HepG2 (cell line): ENCODE results near the gene MTFP1. TPM values are rescaled to one million over a fixed set of nuclear protein-coding genes. Genes with fewer than 3 reads are reported as not detected.

Experiments used
- ATAC-seq: fragments of 200-7000 bp; cut with Tn5 transposase; 3 replicates; pipeline ENCODE4 v1.9.1; 2020; ENCODE audit warnings: mild to moderate bottlenecking, moderate library complexity
- BruUV-seq: library from RNA; stranded (reverse); fragments of 400-500 nt; replicated peaks from 2 replicates; lab custom pipeline; 2021; lab: Mats Ljungman, UMichigan
- CTCF ChIA-PET: fragments of 300-600 bp; formaldehyde crosslinking; extraction: SDS; loops from one replicate; lab custom pipeline; 2021; ENCODE audit warnings: low total read pairs, inconsistent platforms, low intra/inter-chr PET ratio; lab: Yijun Ruan, JAX
- POLR2A ChIA-PET: fragments of 350-600 bp; sonication (Branson Sonifier 250); formaldehyde crosslinking; loops from one replicate; lab custom pipeline; 2020; ENCODE audit warnings: antibody characterized with exemption, inconsistent platforms; lab: Yijun Ruan, JAX
- DNase-seq: peaks from one replicate; pipeline ENCODE4 v3.0.0-alpha.2; 2015; ENCODE audit warnings: low spot score
- FAIRE-seq: peaks from 3 replicates; lab custom pipeline; 2011; peaks lifted over from hg19 to GRCh38; lab: Jason Lieb, UNC
- H2AFZ ChIP-seq: one replicate; pipeline ENCODE4 v1.6.1; 2011; ENCODE audit warnings: low read length, inconsistent platforms
- H3K27ac ChIP-seq: fragments of 300-600 bp; 3 replicates; pipeline ENCODE4 v1.8.0; 2011; ENCODE audit warnings: mixed run types, mild to moderate bottlenecking, mixed read lengths, low read length, inconsistent platforms; ENCODE audit not compliant: insufficient read depth; ENCODE audit errors: extremely low read length
- H3K27me3 ChIP-seq, 2 experiments: fragments of 200-600 bp in 1 of 2; 2 replicates in 1 of 2; 3 replicates in 1 of 2; pipeline versions ENCODE4 v1.6.0 to v1.8.0; 2011; ENCODE audit warnings: low read length in 2 of 2, mild to moderate bottlenecking in 2 of 2, moderate library complexity in 2 of 2, inconsistent platforms in 1 of 2; ENCODE audit not compliant: insufficient read depth in 2 of 2, control insufficient read depth in 1 of 2
- H3K36me3 ChIP-seq, 2 experiments: fragments of 200-600 bp in 1 of 2; replicated peaks in 1 of 2; 2 replicates in 1 of 2; 3 replicates in 1 of 2; pipeline versions ENCODE4 v1.5.1 to v1.8.0; 2011; ENCODE audit warnings: low read length in 2 of 2, inconsistent platforms in 1 of 2; ENCODE audit not compliant: insufficient read depth in 2 of 2, control insufficient read depth in 1 of 2
- H3K4me1 ChIP-seq: 2 replicates; pipeline ENCODE4 v1.5.1; 2012; ENCODE audit warnings: low read length, inconsistent platforms; ENCODE audit not compliant: insufficient read depth
- H3K4me2 ChIP-seq: 2 replicates; pipeline ENCODE4 v1.6.0; 2011; ENCODE audit warnings: low read depth, low read length, inconsistent platforms
- H3K4me3 ChIP-seq, 3 experiments: fragments of 200-600 bp in 1 of 3; sonication (generic), shearing (Covaris generic) in 1 of 3; replicated peaks in 1 of 3; 2 replicates each; pipeline ENCODE4 v1.5.1; 2011 to 2016; ENCODE audit warnings: low read length in 3 of 3, inconsistent platforms in 2 of 3, low read depth in 2 of 3, mild to moderate bottlenecking in 2 of 3, control low read depth in 1 of 3, mixed read lengths in 1 of 3; ENCODE audit not compliant: insufficient read depth in 1 of 3
- H3K79me2 ChIP-seq: one replicate; pipeline ENCODE4 v1.6.1; 2011; ENCODE audit warnings: low read length, inconsistent platforms; ENCODE audit not compliant: insufficient read depth
- H3K9ac ChIP-seq: 2 replicates; pipeline ENCODE4 v1.6.0; 2011; ENCODE audit warnings: mild to moderate bottlenecking, low read depth, low read length, inconsistent platforms; ENCODE audit not compliant: insufficient read depth
- H3K9me3 ChIP-seq: 2 replicates; pipeline ENCODE4 v1.5.1; 2012; ENCODE audit warnings: mild to moderate bottlenecking, low read length
- H4K20me1 ChIP-seq: 2 replicates; pipeline ENCODE4 v1.6.0; 2011; ENCODE audit warnings: inconsistent platforms, mild to moderate bottlenecking, low read length, moderate library complexity; ENCODE audit not compliant: insufficient read depth
- BCL6 ChIP-seq: IDR thresholded peaks from 2 replicates; pipeline ENCODE4 v1.6.1; 2016; ENCODE audit warnings: missing genetic modification reagents, missing compliant biosample characterization
- LCORL ChIP-seq, 2 experiments: fragments of 450-650 bp in 1 of 2; sonication (generic) in 1 of 2; formaldehyde crosslinking in 1 of 2; IDR thresholded peaks; 2 replicates each; pipeline versions ENCODE4 v1.5.0 to v1.6.1; 2017 to 2020; ENCODE audit warnings: antibody characterized with exemption in 1 of 2, missing genetic modification reagents in 1 of 2
- MIXL1 ChIP-seq: IDR thresholded peaks from 2 replicates; pipeline ENCODE4 v1.6.1; 2016
- NR2F1 ChIP-seq, 2 experiments: fragments of 450-650 bp in 1 of 2; formaldehyde crosslinking in 1 of 2; IDR thresholded peaks; 2 replicates each; pipeline versions ENCODE4 v1.5.0 to v1.6.1; 2016 to 2020; ENCODE audit warnings: mild to moderate bottlenecking in 1 of 2, missing compliant biosample characterization in 1 of 2, missing genetic modification reagents in 1 of 2, moderate library complexity in 1 of 2
- ZNF263 ChIP-seq: sonication (generic); formaldehyde crosslinking; IDR thresholded peaks from 2 replicates; pipeline ENCODE4 v1.4.0; 2020; ENCODE audit warnings: missing genetic modification reagents
- ZNF292 ChIP-seq: sonication (generic); formaldehyde crosslinking; IDR thresholded peaks from 2 replicates; pipeline ENCODE4 v1.8.1; 2022; ENCODE audit warnings: mild to moderate bottlenecking, low read depth, missing genetic modification reagents, borderline replicate concordance
- ZNF446 ChIP-seq: sonication (generic); formaldehyde crosslinking; IDR thresholded peaks from 2 replicates; pipeline ENCODE4 v1.5.0; 2020; ENCODE audit warnings: mild to moderate bottlenecking, missing genetic modification reagents
- ZNF660 ChIP-seq: sonication (generic); formaldehyde crosslinking; IDR thresholded peaks from 2 replicates; pipeline ENCODE4 v1.5.1; 2020; ENCODE audit warnings: mild to moderate bottlenecking, low read depth, missing genetic modification reagents, borderline replicate concordance
- ZNF768 ChIP-seq: sonication (generic); formaldehyde crosslinking; IDR thresholded peaks from 2 replicates; pipeline ENCODE4 v1.4.0; 2020; ENCODE audit warnings: missing genetic modification reagents
- ZNF777 ChIP-seq: sonication (generic); formaldehyde crosslinking; IDR thresholded peaks from 2 replicates; pipeline ENCODE4 v1.4.0; 2020; ENCODE audit warnings: missing genetic modification reagents
- ZSCAN29 ChIP-seq: sonication (generic); formaldehyde crosslinking; conservative IDR thresholded peaks from 2 replicates; pipeline ENCODE4 v1.4.0; 2020; ENCODE audit warnings: mild to moderate bottlenecking, missing genetic modification reagents
- WGBS: methylation state at CpG from one replicate; pipeline ENCODE4 v1.1.6; 2017; ENCODE audit warnings: low lambda C conversion rate; 5-methylcytosine and 5-hydroxymethylcytosine counted together
- in situ Hi-C: cut with HindIII; loops from 2 replicates; pipeline ENCODE4 v1.10.0; 2017; ENCODE audit warnings: low pct_unique_long_range_greater_than_20kb; ENCODE audit not compliant: extremely low pct_ligation_motif_present
- intact Hi-C: fragments of 100-400 bp; cut with micrococcal nuclease; formaldehyde crosslinking; loops from one replicate; pipeline ENCODE4 v1.10.0; 2022; ENCODE audit not compliant: unreplicated experiment
- polyA plus RNA-seq, 8 experiments: library from polyadenylated mRNA; depleted of rRNA in 3 of 8; stranded (reverse) in 7 of 8; unstranded in 1 of 8; fragments of >200 nt; fragmentation: Illumina TruSeq in 4 of 8; extraction: Trizol in 4 of 8; gene quantifications; 2 replicates each; pipeline versions ENCODE4 v1.2.1 to v1.2.3, GENCODE V29; 2011 to 2016; ENCODE audit warnings: low read depth in 4 of 8, missing spikeins in 1 of 8, mixed read lengths in 1 of 8; ENCODE audit not compliant: insufficient read depth in 1 of 8
- total RNA-seq, 5 experiments: library from RNA; depleted of rRNA; stranded (reverse); fragments of >200 nt; fragmentation: Illumina TruSeq; extraction: Trizol; gene quantifications; 2 replicates each; pipeline ENCODE4 v1.2.3, GENCODE V29; 2016; ENCODE audit warnings: low read depth in 1 of 5
- TF ChIP-seq, protein P1 (sequence below): sonication (generic); formaldehyde crosslinking; IDR thresholded peaks from 2 replicates; pipeline ENCODE4 v1.4.0; 2020; ENCODE audit warnings: missing genetic modification reagents

Gene MTFP1
- total and polyA plus RNA-seq, 2 of the 13 experiments (the other 11 are each of a cell fraction or from before 2014, with no cell fraction given): 29.5 to 45.6 TPM

DNA sequence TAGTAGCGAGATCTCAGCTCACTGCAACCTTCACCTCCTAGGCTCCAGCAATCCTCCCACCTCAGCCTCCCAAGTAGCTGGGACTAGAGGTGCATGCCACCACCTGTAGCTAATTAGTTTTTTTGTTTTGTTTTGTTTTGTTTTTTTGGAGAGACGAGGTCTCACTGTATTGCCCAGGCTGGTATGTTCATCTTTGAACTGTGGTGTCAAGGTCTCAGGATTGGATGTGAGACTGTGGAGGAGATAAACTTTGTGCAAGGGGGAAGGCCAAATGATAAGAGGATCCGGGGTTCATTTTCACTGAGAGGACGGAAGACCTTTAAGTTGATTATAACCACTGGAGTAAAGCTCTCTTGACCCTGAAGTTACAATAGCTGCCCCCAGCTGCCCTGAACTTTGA is 19.8 kb upstream of the MTFP1 start (continued):
- no peak for TF ChIP-seq ZNF768 (CRISPR knock-in tag)
- 0 out of 2 replicates have a peak, but pooled peaks have one; percentile 36 for TF ChIP-seq MIXL1
- 0 out of 4 replicates have a peak, but pooled peaks of 1 of the 2 experiments have one; percentile 23 for TF ChIP-seq NR2F1 (CRISPR knock-in tag; IDR thresholded peaks at IDR 0.05)
- TF ChIP-seq ZNF292 (CRISPR knock-in tag): no peak
- TF ChIP-seq, protein P1, sequence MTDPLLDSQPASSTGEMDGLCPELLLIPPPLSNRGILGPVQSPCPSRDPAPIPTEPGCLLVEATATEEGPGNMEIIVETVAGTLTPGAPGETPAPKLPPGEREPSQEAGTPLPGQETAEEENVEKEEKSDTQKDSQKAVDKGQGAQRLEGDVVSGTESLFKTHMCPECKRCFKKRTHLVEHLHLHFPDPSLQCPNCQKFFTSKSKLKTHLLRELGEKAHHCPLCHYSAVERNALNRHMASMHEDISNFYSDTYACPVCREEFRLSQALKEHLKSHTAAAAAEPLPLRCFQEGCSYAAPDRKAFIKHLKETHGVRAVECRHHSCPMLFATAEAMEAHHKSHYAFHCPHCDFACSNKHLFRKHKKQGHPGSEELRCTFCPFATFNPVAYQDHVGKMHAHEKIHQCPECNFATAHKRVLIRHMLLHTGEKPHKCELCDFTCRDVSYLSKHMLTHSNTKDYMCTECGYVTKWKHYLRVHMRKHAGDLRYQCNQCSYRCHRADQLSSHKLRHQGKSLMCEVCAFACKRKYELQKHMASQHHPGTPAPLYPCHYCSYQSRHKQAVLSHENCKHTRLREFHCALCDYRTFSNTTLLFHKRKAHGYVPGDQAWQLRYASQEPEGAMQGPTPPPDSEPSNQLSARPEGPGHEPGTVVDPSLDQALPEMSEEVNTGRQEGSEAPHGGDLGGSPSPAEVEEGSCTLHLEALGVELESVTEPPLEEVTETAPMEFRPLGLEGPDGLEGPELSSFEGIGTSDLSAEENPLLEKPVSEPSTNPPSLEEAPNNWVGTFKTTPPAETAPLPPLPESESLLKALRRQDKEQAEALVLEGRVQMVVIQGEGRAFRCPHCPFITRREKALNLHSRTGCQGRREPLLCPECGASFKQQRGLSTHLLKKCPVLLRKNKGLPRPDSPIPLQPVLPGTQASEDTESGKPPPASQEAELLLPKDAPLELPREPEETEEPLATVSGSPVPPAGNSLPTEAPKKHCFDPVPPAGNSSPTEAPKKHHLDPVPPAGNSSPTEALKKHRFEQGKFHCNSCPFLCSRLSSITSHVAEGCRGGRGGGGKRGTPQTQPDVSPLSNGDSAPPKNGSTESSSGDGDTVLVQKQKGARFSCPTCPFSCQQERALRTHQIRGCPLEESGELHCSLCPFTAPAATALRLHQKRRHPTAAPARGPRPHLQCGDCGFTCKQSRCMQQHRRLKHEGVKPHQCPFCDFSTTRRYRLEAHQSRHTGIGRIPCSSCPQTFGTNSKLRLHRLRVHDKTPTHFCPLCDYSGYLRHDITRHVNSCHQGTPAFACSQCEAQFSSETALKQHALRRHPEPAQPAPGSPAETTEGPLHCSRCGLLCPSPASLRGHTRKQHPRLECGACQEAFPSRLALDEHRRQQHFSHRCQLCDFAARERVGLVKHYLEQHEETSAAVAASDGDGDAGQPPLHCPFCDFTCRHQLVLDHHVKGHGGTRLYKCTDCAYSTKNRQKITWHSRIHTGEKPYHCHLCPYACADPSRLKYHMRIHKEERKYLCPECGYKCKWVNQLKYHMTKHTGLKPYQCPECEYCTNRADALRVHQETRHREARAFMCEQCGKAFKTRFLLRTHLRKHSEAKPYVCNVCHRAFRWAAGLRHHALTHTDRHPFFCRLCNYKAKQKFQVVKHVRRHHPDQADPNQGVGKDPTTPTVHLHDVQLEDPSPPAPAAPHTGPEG (CRISPR knock-in tag): no peak
- TF ChIP-seq ZSCAN29 (CRISPR knock-in tag): no peak
- no peak for TF ChIP-seq LCORL (IDR thresholded peaks at IDR 0.05)
- TF ChIP-seq LCORL (CRISPR knock-in tag; IDR thresholded peaks at IDR 0.05): 0 out of 2 replicates have a peak, but pooled peaks have one; percentile 15

- intact Hi-C loops (no loop called here), in situ Hi-C loops (no loop called here)
- POLR2A ChIA-PET: interaction anchor here (2.1 to 6.5 kb wide), 2 partner anchors 10 to 17 kb away, joined by 9 to 65 read pairs; partner anchors contain the start of gene SEC14L2
- no peak overlapping the region for H3K4me3 ChIP-seq
- no peak for TF ChIP-seq ZNF263 (CRISPR knock-in tag)
- TF ChIP-seq ZNF660: no peak
- no peak for TF ChIP-seq ZNF446
- TF ChIP-seq ZNF777 (CRISPR knock-in tag): no peak
- no peak for TF ChIP-seq BCL6 (CRISPR knock-in tag)
- no peak overlapping the region for H2AFZ ChIP-seq
- CTCF ChIA-PET: no interaction called here
- no peaks in the 10 kb centered on the region for H3K79me2 ChIP-seq
- H3K4me1 ChIP-seq: peaks cover 60% of the 10 kb centered on the region
- DNase-seq (no peak), ATAC-seq (no peak), FAIRE-seq (no peak)
- no peak overlapping the region for H3K4me2 ChIP-seq
- peak overlapping the region; percentile 38 for H3K27ac ChIP-seq
- H3K9ac ChIP-seq: no peak overlapping the region
- BruUV-seq: no TSS peak
- H3K9me3 ChIP-seq: no peaks in the 10 kb centered on the region
- peaks cover 7 to 25% of the 10 kb centered on the region in 2 experiments; a peak in 4 of 5 replicates for H3K36me3 ChIP-seq
- WGBS: 96% methylated on average over 6 of the region's 6 CpGs
- no peaks in the 10 kb centered on the region for H4K20me1 ChIP-seq
- no peaks in the 10 kb centered on the region for H3K27me3 ChIP-seq
Measured at GRCh38 chr22:30406400-30406799, 19.2 kb upstream of the MTFP1 start.
